ENCODE results near the gene MDP1.

MDP1 gene

DNA sequence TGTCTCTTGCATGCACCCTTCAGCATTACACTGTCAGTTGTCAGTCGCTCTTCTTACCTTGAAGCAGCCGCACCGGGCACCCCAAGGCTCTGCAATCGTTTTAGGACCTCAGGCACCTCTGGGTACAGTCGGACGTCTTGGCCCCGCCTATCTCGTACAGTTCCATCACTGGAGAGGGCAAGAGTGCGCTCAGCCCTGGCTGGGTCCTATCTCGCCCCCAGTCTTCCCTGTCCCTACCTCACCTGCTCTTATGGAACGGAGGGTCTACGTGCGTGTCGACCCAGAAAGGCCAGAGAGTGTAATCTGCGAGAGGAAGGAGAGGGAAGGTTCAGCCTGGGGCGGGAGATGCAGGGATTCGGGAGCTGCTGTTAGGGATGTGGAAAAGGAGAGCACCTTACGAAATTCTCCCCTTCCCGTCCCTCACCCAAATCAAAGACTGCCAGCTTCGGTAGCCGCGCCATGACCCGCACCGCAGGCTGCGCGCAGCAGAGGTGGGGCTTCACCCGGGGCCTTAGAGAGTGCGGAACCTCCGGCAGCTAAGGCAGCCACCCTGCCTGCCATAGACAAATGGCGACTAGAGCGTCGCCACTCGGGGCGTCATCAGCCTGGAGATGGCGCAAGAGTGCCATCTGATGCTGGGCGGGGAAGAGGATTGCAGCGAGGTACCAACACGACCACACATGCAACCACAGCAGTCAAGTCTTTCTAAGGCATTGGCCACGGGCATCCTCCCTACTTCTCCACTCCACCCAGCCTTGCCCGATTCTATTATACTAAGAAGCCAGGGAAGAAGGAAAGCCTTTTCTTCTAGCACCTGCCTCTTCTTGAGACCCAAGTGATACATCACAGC lies at the start of gene MDP1:
MDP1 (minus strand) TSS at position 572 of the 850 bp plus-strand sequence; CDS start at position 461, 111 bp downstream.
- peak; percentile 76 for DNase-seq (ENCODE audit: low read depth)

DNA sequence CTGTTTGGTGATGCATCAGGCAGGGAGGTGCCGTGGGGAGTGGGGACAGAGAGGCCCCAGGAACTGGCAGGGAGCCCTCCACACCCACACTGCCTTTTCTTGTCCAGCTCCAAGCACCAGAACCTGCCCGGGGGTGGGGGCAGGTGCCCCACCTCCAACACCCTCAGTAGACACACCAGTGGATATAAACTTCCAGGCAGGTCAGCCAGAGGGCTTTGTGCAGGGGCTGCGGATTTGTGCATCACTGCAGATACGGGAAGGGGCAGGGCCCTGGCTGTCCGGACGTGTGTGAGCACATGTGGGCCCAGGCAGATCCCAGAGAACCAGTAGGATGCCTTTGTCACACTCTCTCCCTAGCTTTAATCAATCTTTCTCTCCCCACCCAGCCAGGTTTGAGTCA lies 48.4 kb upstream of the MDP1 start:
- no peak for DNase-seq (ENCODE audit: low read depth)

DNA sequence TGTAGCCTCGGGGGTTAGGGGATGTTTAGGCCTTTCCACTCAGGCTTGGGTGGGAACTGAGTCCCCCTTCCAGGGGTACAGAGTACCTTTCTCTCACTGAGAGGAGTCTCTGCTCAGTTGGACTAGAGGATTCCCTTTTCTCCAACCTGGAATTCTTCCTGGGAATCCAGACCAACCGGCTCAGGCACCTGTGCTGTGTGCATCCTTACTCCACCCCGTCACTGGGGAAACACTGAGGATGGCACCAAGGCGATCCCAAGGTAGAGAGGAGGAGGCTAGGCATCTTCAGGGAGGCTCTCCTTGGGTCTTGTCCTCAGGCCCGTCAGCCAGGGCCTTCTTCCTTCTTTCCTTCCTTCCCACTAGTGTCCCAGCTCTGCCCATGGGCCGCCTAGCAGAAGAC lies 48.0 kb upstream of the MDP1 start:
- DNase-seq (ENCODE audit: low read depth) = no peak

DNA sequence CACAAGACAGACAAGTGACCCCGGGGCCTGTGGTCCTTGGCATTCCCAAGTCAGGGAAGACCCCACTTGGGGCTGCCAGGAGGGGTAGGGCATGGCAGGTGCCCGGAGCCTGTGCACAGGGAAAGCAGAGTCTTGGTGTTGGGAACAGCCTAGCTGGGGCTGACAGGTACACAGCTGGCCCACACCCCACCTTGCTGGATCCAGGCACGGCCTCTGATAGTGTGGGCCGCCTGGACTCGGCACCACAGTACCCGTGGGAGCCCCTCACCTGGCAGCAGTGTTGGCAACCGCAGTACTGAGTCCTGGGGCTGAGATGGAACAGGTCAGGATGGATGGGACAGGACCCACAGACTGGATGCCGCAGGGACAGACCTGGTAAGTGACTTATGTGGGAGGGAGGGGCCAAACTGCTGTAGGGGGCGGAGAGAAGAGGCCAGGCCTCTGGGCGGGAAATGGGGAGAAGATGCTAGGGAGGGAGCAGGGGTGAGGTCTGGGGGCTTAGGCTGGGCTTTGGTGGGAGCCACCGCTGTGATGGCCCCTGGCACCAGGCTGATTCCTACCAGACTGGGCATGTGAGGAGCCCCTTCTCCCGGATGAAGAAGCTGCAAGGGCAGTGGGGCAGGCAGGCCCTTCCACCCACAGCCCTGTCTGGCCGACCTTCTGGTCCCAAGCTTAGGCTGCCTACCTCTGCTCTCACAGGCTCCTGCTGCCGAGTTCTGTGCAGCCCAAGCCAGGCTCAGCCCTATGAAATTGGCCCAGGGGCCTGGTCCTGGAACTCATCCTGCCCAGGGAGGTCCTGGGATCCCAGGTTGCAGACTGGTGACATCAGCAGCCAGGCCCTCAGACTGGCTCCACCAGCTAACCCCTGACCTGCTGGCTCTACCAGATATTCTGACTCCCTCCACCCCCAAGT lies 47.2 kb upstream of the MDP1 start, which contains the start of gene TGM1:
TGM1 (minus strand) TSS at position 357 of the 913 bp plus-strand sequence. CDS start 825 bp downstream, outside the sequence.
- no peak for DNase-seq (ENCODE audit: low read depth)

DNA sequence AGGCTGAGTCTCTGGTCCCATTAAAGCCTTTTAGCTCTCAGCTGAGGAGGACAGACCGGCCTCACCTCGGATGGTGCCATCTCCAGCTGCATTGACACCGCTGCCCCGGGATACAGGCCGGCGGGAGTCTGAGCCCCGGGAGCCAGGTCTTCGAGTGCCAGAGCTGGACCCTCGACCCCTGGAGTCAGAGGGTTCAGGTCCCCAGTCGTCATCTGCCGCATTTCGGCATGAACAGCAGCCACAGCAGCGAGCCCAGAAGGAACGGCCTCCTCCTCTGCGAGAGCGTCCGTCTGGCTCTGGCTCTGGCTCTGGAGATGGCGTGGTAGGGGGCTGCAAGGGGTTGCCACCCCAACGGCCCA lies 46.1 kb upstream of the MDP1 start:
- DNase-seq (ENCODE audit: low read depth) = no peak

DNA sequence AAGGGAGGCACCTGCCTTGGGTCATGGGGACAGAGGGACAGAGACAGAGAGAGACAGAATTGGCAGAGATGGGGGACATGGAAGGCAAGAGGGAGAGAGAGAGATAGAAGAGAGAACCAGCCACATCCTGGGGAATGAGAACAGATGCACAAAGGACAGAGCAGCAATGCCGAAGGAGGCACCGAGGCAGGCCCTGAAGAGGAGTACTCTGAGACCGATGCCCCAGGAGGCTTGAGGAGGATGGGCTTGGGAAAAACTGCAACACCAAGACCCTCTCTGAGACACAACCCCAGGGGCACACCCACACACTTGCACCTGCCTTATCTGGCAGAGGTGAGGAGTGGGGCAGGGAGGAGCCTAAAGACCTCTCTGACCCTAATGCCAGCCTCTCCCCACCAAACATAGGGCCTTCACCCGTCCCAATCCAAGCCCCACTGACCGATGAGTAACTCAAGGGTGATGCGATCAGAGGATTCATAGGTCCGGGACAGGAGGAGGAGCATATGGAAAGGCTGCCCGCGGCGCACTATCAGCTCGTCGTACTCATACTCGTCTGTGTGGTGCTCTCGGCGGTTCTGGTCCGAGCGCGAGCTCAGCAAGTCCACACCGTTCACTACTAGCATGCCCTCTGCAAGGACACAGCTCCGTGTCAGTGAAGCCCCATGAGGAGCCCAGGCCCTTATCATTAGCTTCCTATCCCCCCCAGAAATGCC lies 45.5 kb upstream of the MDP1 start:
- DNase-seq (ENCODE audit: low read depth) = no peak

DNA sequence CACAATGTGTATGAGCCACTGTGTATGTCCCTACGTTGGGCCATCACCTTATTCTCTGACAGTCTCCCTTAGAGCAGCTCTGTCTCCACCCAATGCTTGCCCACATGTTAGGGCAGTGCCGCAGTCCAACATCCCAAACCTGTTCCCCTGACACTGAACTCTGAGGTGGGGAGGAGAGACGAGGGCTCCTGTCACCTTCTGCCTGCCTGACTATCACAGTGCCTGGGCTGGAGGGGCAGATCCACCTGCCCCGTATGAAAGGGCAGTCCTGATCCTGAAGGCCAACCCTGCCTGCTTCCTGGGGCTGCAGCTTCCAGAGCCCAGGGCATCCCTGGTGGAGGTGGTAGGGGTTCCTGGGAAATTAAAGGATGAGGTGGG lies 44.9 kb upstream of the MDP1 start:
- DNase-seq (ENCODE audit: low read depth) = no peak

DNA sequence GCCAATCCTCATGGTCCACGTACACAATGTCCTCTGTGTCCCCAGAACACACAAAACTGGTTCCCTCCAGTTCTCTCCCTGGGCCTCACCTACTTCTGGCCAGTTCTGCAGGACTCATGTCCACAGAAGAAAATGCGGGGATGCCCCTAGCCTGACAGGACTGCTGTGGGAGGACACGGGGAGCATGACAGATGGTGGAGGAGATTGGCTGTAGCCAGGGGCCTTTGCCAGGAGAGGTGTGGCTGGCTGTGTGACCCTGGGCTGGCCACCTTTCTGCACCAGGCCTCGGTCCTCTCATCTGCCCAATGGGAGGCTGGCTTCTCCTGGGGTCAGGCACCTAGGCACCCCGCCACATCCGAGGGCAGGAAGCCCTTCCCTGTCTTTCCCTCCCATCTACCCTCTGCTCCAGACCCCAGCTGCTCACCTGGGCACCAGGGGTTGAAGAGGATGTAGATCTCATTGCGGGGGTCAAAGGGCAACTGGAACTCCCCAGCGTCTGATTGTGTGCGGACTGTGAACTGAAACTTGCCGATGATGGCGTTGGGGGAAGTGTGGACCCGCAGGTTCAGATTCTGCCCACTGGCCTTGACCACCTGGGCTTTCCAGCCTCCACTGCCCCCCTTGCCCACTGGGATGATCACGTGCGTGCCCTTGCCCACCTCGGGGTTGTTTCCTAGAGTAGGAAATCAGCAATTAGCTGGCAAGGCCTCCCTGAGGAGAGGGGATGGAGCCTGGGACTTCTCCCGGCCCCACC lies 44.3 kb upstream of the MDP1 start:
- DNase-seq (ENCODE audit: low read depth) = no peak

DNA sequence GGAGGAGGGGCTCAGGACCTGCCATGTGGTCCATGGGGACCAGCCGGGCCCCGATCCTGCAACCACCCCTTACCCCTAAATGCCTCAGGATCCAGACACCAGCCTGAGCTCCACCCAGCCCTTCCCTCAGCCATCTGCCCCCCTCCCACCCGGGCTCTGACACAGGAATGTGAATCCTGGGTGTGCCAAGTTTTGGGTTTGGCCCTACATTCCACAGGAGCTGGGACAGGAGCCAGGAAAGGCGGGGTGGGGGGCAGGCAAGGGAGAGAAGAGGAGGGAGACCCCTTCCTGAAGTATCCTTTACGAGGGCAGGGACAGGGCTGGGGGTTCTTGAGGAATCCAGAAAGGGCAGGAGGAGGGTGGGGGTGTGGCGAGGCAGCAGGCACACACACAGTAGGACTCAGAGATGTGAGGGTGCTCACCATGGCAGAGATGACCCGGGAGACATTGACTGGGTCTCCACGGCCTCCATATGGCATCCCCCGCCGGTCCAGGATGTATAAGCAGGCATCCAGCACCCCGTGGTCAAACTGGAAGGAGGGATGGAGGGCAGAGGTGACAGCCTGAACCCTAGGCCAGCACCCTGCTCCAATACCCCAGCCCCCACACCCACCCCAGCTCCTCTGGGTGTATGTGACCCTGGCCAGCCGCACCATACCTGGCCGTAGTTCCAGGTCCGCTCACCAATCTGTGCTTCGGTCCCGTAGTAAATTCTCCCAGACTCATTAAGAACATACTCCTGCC lies 43.6 kb upstream of the MDP1 start:
- no peak for DNase-seq (ENCODE audit: low read depth)

DNA sequence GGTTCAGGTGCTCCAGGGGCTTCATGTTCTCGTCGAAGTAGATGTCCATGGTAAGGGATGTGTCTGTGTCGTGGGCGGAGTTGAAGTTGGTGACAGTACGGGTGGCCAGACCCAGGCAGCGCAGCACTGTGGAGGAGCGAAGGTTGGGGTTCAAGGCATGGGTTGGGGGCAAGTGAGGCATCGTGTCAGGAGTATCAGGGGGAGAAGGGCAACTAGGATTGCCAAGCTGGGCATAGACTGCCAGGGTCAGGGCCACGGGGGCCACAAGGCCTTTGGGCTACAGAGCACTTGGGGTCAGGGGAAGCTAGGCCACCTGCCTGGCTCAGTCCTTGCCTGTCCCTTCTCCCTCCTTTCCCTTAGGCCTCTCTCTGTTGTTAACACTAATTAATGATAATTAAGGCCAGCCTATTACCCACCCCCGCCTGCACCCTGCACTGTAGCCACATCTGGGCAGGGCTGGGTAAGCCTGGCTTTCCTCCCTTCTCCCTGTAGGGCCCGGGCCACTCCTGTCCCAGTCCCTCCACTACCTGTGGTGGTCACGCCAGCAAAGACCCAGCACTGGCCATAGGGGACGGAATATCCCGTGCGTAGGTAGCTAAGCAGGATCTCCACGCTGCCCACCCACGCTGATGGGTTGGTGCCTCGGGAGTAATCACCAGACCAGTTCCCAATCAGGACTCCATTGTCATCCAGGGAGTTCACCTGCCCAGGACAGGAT lies 42.8 kb upstream of the MDP1 start:
- no peak for DNase-seq (ENCODE audit: low read depth)

DNA sequence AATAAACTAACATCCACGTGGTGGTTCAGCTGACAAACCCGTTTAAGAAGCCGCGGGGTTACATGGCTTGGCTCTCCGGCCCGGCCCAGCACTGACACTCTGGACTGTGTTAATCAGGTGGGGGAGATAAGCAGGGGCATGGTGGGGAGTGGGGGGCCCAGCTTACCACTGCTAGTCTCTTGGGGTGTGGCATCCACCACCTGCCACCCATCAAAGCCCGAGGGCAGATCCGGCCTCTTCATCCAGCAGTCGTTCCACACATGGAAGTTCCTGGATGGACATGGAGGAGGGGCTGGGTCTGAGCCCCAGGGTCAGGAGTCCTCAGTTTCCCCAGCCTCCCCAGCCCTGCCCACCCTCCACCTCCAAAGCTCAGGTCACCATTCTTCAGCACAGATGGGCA lies 42.3 kb upstream of the MDP1 start:
- no peak for DNase-seq (ENCODE audit: low read depth)

DNA sequence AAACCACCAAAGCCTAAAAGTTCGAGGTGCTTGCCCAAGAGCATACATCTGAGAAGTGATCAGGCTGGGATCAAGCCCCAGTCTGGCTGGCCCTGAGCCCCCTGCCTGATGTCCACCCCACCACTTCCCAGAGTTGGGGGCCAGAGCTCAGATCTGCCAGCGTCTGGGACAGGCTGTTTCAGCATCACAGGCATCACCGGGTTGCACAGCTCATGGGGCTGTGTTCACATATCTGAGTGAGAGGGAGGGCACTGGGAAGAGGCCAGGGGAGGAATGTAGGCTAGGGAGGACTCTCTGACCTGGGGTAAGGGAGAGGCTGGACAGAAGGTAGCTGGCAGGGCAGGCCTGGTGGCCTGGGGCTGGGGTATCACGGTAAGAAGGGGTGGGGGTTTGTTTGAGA lies 41.1 kb upstream of the MDP1 start:
- DNase-seq (ENCODE audit: low read depth) = no peak

DNA sequence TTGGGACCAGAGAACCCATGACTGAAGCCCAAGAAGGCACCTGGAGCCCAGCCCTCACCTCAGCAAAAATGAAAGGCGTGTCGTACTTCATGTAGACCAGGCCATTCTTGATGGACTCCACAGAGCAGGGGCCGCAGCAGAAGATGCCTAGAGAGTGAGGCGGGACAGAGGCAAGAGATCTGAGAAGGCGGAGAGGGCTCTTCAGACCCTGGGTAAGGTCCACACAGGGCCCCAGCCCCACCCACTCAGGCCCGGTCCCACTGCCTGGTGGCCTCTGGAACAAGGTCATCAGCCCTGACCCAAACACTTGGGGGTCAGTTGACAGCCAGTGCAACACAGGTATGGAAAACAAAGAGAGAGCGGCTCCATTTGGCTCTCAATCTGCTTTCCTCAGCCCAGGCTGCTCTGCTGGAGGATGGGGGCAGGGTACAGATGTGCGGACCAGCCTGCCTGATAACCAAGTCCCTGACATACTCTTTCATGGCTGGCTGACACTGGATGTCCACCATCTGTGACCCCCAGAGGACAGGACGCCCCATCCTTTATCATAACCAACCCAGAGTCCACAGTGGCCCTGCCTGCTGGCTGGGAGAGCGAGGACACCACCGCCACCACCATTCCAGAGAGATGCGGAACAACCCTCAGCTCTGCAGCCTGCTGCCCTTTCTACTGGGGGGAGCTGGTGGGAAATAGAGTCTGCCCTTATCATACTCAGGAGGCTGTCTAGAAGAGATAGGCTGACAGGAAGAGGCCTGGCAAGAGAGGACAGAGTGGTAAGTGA lies 40.3 kb upstream of the MDP1 start:
- no peak for DNase-seq (ENCODE audit: low read depth)

DNA sequence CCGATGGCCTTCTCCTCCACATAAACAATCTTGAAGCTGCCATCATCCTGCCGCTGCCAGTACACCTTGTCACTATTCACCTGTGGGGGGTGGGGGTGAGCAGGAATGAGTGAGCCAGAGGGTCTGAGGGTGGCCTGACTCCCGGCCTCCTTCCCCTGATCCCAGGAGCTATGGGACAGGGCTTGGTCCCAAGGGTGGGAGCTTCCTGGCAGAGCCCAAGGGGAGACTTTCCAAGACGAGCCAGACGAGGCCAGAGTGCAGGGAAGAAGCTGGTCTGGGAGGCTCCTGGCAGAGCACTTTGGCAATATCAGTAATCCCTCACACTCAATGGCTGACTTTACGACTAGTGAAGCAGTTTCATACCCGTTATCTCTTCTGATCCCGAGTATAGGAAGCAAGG lies 39.6 kb upstream of the MDP1 start:
- no peak for DNase-seq (ENCODE audit: low read depth)

DNA sequence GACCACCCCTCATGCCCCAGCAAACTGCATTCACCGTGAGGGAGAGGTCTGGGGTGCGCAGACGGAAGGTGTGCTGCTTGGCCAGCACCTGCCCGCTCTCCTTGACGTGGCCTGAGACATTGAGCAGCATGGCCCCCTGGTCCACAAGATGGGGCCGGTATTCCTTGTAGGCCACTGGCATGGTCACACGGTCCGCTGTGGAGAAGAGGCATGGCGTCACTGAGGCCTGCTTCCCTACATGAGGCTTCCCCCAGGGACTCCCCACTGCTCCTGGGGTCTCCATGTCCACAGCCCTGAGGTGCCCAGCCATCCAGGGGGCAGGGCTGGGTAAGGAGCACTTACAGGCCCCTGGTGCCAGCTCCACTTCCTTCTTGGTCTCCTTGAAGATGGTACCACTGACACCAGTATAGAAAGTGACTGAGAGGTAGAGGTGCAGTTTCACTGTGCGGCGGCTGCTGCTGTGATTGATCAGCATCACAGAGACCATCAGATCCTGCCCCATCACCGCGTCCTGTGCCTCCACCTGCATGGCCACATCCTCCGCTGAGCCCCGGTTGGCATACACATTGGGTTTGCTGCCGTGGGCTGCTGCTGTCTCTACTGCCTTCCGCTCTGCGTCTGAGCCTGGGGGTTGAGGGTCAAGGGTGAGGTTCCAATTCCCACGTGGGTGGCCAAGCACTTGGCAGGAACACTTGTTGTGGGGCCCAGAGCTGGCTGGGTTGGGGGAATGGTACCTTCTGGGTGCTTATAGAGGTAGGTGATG lies 38.9 kb upstream of the MDP1 start:
- DNase-seq (ENCODE audit: low read depth) = no peak

DNA sequence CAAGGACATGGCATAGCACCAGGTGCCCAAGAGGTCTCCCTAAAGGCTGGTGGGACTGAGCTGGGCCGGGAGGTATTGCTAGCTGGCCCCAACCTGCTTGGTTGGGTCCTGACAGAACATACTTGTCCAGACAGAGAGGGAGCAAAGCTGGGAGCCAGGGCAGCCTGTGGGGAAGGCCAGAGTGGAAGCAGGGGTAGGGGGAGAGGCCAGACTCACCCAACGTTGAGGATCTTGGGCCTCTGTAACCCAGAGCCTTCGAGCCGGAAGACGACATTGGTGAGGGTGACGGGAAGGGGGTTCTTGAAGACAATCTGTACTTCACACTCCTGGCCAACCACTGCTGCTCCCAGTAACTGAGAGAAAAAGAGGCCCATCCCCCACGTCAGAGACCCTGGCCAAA lies 38.1 kb upstream of the MDP1 start:
- no peak for DNase-seq (ENCODE audit: low read depth)

DNA sequence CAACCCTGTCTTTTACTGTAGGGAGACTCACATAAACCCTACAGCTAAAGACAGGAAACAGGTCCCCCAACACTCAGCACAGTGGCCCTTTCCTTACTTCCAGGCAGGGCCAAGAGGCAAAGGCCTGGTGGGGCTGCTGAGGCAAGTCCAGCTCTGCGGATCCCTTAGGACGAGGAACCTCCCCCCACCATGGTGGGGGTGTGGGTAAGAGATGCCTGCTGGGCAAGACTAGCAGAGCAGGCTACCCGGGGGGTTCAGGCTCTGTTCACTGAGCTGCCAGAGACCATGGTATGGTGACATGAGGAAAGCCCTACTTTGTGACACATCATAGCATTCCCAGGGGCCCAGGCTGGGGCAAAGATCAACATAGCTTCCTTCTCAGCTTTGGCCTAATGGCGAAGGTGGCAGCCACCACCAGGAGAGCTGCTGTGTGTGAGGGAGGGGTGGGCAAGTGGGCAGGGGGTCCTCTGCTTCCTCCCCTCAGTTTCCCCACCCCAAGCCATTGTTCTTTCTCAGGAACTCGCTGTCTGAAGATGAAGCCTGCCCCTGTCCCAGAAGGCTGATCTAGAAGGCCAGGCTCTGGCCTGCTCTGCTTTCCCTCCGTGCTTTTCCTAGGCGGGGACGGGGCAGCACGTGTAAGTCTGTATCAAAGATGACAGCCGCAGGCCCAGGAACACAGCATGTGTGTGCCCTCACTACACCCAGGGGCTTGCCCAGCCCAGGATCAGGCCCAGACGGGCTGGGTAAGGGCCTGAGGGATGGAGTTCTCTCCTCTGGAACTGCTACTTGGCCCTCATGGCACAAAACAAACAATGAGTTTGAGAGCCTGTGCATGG lies 36.6 kb upstream of the MDP1 start:
- no peak for DNase-seq (ENCODE audit: low read depth)

DNA sequence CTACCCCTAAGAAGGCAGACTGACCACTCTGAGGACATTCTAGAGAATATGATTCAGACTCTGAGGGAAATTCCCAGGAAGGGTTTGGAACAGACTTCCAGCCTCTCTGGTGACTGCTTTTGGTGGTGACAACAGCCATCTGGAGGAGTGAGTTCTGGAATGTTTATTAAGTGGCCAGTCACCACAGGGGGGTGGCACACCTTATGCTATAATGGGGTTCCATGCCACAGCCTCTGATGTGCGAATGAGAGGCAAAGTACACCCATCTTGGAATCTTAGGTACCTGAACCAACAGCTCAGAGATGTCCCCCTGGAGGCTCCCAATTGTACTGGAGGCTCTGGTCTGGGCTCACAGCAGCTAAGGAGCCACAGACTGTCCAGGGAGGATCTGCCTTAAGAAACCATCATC lies 36.0 kb upstream of the MDP1 start:
- no peak for DNase-seq (ENCODE audit: low read depth)
